ENCODE measurements around the gene ST7. TPM values are rescaled to one million over a fixed set of nuclear protein-coding genes. Genes with fewer than 3 reads are reported as not detected.

The ST7 gene
- total RNA-seq, 1 donor from 2014 or later = 107 TPM

DNA sequence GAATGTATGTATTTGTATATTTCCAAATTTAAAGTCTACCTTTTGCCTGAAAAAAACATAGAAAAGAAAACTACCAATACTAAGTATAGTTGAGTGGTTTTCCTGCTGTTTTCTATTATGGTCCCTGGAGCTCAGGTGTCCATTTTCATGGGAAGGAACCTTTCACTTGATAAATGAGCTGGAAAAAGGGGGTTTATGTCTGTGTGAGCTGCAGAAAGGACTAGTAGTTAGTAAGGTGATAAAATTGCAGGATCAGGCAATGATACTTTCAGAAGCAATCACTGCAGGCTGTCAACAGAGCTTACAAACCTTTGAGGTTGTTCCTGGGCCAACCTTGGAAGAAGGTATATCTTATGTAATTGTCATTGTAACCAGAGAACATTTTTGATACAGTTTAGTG lies 48.0 kb downstream of the ST7 start:
- Mint-ChIP-seq H3K9me3 (ENCODE audit: unreplicated experiment) (no peaks in the 10 kb centered on the region), H3K36me3 (ENCODE audit: unreplicated experiment) (peaks cover 3% of the 10 kb centered on the region), H3K4me1 (ENCODE audit: low read depth, unreplicated experiment) (no peaks in the 10 kb centered on the region), H3K4me3 (ENCODE audit: unreplicated experiment) (no peak overlapping the region), H3K27ac (ENCODE audit: unreplicated experiment) (no peak overlapping the region), H3K27me3 (ENCODE audit: unreplicated experiment) (no peaks in the 10 kb centered on the region)
- TF ChIP-seq, protein P1, sequence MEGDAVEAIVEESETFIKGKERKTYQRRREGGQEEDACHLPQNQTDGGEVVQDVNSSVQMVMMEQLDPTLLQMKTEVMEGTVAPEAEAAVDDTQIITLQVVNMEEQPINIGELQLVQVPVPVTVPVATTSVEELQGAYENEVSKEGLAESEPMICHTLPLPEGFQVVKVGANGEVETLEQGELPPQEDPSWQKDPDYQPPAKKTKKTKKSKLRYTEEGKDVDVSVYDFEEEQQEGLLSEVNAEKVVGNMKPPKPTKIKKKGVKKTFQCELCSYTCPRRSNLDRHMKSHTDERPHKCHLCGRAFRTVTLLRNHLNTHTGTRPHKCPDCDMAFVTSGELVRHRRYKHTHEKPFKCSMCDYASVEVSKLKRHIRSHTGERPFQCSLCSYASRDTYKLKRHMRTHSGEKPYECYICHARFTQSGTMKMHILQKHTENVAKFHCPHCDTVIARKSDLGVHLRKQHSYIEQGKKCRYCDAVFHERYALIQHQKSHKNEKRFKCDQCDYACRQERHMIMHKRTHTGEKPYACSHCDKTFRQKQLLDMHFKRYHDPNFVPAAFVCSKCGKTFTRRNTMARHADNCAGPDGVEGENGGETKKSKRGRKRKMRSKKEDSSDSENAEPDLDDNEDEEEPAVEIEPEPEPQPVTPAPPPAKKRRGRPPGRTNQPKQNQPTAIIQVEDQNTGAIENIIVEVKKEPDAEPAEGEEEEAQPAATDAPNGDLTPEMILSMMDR (IDR thresholded peaks at IDR 0.05; ENCODE audit: partially characterized antibody, unreplicated experiment) = no peak
- no peak for DNase-seq

- no peak overlapping the region for H3K4me3 Mint-ChIP-seq (ENCODE audit: unreplicated experiment)
- no peaks in the 10 kb centered on the region for H3K27me3 Mint-ChIP-seq (ENCODE audit: unreplicated experiment)
- no peak overlapping the region for H3K27ac Mint-ChIP-seq (ENCODE audit: unreplicated experiment)
- no peaks in the 10 kb centered on the region for H3K4me1 Mint-ChIP-seq (ENCODE audit: low read depth, unreplicated experiment)
- no peaks in the 10 kb centered on the region for H3K9me3 Mint-ChIP-seq (ENCODE audit: unreplicated experiment)
- H3K36me3 Mint-ChIP-seq (ENCODE audit: unreplicated experiment) = no peaks in the 10 kb centered on the region
- TF ChIP-seq, protein P1 (IDR thresholded peaks at IDR 0.05; ENCODE audit: partially characterized antibody, unreplicated experiment) = no peak
- no peak for DNase-seq
These were observed 51.6 kb downstream of the ST7 start for GRCh38 chr7:117004899-117005298.

DNA sequence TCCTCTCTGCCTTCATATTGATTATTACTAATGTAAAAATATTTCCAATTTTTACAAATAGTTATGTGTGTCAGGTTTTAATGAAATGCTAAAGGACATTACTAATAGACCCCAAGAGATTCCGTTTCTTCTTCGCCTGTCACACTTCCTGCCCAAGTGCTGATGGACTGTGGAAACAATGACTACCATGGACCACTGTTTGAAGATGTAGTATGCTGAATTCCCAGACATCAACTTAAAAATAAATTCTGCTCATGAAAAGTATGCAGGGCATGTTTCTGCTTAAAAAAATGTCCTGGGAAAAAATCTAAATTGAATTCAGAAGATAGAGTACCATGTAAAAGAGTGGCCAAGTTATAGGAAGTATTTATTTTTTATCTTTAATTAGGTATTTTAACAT lies 52.1 kb downstream of the ST7 start:
- Mint-ChIP-seq H3K27ac (ENCODE audit: unreplicated experiment) (no peak overlapping the region), H3K4me1 (ENCODE audit: low read depth, unreplicated experiment) (no peaks in the 10 kb centered on the region), H3K36me3 (ENCODE audit: unreplicated experiment) (no peaks in the 10 kb centered on the region), H3K27me3 (ENCODE audit: unreplicated experiment) (no peaks in the 10 kb centered on the region), H3K4me3 (ENCODE audit: unreplicated experiment) (no peak overlapping the region), H3K9me3 (ENCODE audit: unreplicated experiment) (no peaks in the 10 kb centered on the region)
- TF ChIP-seq, protein P1 (IDR thresholded peaks at IDR 0.05; ENCODE audit: partially characterized antibody, unreplicated experiment) = no peak
- no peak for DNase-seq

GRCh38 chr7:117006907-117007684 lies 53.8 kb downstream of the ST7 start:
- Mint-ChIP-seq H3K4me3 (ENCODE audit: unreplicated experiment) (no peak overlapping the region), H3K9me3 (ENCODE audit: unreplicated experiment) (no peaks in the 10 kb centered on the region), H3K27ac (ENCODE audit: unreplicated experiment) (no peak overlapping the region), H3K4me1 (ENCODE audit: low read depth, unreplicated experiment) (no peaks in the 10 kb centered on the region), H3K36me3 (ENCODE audit: unreplicated experiment) (no peaks in the 10 kb centered on the region), H3K27me3 (ENCODE audit: unreplicated experiment) (no peaks in the 10 kb centered on the region)
- TF ChIP-seq, protein P1 (IDR thresholded peaks at IDR 0.05; ENCODE audit: partially characterized antibody, unreplicated experiment) = no peak
- no peak for DNase-seq

GRCh38 chr7:117008118-117008885 lies 55.0 kb downstream of the ST7 start:
- Mint-ChIP-seq H3K36me3 (ENCODE audit: unreplicated experiment) (no peaks in the 10 kb centered on the region), H3K9me3 (ENCODE audit: unreplicated experiment) (no peaks in the 10 kb centered on the region), H3K27me3 (ENCODE audit: unreplicated experiment) (no peaks in the 10 kb centered on the region), H3K4me3 (ENCODE audit: unreplicated experiment) (no peak overlapping the region), H3K4me1 (ENCODE audit: low read depth, unreplicated experiment) (no peaks in the 10 kb centered on the region), H3K27ac (ENCODE audit: unreplicated experiment) (no peak overlapping the region)
- TF ChIP-seq, protein P1 (IDR thresholded peaks at IDR 0.05; ENCODE audit: partially characterized antibody, unreplicated experiment) = no peak
- DNase-seq = no peak
